Hematopoietic multipotent progenitor cell treated with erythropoietin and hydrocortisone succinate and interleukin-3 and kit ligand, for 17 days (in vitro differentiated cells): ENCODE results near the gene PLXND1.

Experiments used
- DNase-seq: peaks from one replicate; pipeline ENCODE4 v3.0.0-alpha.2; 2015; ENCODE audit warnings: low spot score

PLXND1 gene

DNA sequence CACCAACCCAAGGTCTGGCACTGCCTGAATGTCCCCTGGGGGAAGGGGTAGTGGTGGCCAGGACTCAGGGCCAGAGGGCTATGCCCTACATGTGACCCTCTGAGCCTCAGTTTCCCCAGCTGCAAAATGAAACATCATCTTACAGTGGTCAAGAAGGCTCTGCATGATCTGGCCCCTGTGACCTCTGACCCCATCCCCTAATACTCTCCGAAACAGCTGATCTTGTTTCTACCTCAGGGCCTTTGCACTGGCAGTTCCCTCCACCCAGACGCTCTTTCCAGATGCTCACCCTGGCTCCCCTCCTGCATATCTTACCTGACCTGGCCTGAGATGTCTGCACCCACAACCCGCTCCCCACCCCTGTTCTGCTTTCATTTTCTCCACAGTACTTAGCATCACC is 21.8 kb downstream of the PLXND1 start:
- no peak for DNase-seq

DNA sequence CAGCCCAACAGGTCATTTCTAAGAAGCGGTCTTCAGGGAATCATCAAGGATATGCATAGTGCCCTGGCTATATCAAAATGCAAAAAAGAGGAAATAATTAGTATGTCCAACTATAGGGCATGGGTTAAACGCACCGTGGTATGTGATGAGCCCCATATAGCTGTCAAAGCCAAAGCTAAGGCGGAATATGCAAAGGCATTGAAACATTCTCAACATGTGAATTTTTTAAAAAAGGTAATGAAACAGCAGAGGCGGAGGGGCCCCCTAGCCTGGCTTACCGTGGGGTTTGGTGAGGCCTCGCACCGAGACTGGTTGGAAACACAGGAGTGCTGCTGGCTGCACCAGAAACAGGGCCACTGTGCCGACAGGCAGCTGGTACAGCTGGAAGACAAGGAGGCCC is 23.2 kb downstream of the PLXND1 start:
- DNase-seq, result no peak

DNA sequence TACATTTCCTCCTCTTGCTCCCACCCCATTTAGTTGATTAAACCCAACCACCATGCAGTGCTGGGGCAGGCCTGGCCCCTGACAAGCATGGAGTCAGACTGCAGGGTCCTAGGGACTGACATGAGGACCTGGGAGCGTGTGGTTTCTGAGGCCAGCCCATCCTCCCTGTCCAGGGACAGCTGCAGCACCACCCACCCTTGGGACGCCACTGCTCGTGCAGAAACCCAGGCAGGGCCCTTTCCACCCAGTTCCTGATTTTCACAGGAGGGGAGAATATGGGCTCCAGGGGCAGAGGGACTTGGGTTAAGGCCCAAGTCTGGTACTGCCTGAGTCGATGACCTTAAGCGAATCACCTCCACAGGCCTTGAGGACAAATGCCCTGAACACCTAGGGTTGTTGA is 23.7 kb downstream of the PLXND1 start:
- DNase-seq, result no peak

DNA sequence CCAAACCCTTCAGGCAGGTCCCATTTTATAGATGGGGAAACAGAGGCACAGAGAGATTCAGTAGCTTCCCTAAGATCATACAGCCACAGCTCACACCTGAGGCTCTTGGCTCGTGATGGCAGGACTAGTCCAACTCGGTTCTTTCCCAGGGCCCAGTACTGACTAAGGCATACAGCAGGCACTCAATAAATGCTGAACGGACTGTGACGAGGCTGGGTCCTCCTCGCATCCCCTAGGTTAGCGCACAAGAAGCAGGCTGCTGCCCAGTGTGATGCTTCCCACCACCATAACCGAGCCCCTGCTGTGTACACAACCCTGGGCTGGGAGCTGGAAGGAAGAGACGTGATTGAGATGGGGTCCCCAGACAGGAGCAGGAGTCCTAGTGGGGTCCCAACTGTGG is 24.9 kb downstream of the PLXND1 start:
- no peak for DNase-seq

DNA sequence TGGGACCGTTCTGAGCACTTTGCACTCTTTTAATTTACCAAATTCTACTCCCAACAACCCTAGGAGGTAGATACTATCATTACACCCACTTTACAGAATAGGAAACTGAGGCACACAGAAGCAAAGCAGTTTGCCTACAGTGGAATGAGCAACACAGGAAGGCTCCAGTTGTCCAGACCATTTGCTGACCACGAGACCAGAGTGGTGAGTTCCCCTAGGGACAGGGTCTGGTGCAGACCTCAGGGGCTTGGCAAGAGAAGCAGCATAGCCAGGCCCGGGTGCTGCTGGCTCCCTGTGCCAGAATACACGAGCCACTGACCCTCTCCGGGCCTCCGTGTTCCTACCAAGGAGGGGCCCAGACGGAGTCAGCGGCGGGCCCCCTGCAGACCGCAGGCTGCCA is 26.5 kb downstream of the PLXND1 start:
- no peak for DNase-seq

DNA sequence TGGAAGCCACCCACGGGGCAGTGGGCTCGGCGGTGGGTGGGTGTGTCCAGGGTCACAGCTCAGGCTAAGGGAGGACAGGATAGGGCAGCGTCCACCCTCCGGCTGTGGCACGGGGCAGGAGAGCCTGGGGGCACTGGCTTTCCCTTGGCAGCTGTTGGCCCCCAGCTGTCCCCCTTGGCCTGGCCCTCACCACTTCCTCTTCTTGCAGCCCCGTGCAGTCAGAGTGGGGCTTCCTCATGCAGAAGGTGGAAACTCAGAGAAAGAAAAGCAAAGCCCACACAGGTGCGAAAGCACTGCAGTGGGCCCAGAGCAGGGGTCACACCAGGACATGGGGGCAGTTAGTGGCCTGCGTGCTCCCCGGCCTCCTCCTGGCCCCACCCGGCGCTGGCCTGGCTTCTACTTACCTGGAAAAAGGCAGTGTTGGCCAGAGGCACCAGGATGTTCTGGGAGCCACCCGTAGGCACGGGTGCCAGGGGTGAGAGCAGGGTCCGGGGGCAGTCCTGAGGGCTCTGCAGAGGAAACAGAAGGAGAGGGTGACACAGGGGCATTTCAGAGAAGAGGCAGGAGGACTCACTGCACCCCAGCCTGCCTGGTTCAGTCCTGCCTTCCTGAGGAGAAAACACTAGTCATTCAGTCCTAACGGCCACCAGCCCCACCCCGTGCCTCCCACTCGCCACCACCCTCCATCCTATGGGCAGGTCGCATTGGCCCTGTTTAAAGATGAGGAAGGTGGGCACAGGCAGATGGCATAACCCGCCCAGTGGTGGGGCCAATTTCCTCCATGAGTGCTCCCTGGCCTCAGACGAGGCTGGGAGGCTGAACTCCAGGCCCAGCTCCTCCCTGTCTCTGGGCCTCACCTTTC is 28.3 kb downstream of the PLXND1 start:
- DNase-seq, result no peak

DNA sequence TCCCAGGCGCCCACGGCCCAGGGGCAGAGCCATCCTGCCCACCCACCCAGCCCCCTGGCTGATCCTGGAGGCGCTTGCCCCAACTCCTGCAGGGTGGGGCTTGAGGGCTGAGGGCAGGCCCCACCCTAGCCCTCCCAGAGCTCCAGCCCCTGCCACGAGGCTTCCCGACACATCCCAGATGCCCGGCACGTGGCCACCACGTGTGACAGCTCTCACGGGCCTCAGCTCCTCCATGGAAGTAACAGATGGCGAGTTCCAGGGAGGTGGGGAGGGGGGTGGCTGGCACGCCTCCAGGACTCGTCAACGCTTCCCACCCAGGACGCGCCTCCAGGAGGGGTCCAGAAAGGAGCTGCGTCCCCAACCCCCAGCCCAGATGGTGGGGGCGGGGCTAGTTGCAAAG is 29.1 kb downstream of the PLXND1 start:
- DNase-seq, result no peak

DNA sequence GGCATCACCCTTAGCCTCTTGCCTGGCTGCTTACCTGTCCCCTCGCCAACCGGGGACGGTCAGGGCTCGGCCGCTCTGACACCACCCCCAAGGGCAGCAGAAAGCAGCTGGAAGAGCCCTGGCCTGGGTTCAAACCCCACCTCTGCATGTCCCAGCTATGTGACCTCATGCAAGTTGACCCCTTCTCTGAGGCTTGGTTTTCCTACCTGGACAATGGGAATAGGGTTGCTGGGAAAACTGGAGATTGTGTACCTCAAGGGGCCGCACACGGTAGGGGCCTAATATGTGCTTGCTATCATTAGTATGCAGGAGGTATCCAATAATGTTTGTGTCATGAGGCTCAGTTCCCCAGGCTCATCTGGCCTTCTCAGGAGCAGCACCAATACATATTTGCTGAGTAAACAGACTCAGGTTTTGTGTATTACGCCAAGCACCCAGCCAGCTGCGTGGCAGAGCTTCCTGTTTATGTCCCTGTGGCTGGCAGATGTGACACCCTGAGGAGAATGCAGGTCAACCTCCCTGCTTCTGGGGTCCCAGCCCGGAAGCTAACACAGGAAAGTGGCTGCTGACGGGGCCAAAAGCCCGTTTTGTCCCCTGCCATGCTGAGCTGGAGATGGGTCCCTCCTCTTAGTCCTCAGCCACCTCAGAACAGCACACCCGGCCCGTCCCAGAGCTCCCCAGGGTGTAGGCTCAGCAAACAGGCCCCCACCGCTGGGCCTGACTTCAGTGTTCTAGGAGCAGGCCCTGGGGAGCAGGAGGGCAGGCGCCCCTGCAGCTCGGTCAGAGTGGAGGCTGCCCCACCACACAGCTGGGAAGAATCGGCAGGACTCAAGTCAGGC is 29.7 kb downstream of the PLXND1 start:
- DNase-seq, result no peak

DNA sequence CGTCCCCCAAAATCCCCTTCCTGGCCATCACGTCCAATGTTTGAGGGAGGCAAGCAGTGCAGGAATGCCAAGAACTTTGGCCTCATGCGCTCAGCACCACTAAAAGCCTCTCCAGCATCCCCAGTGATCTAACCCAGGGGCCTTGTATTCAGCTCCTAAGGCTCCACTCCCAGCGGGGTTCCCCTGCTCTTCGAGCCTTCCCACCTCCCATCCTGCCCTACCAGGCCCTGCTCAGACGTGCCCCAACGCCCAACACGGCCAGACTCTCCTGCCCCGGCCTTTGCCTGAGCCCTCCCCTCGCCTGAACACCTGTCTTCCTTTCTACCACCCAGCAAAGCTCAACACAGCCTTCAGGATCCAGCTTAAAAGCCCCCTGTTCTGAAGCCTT is 30.5 kb downstream of the PLXND1 start:
- no peak for DNase-seq

DNA sequence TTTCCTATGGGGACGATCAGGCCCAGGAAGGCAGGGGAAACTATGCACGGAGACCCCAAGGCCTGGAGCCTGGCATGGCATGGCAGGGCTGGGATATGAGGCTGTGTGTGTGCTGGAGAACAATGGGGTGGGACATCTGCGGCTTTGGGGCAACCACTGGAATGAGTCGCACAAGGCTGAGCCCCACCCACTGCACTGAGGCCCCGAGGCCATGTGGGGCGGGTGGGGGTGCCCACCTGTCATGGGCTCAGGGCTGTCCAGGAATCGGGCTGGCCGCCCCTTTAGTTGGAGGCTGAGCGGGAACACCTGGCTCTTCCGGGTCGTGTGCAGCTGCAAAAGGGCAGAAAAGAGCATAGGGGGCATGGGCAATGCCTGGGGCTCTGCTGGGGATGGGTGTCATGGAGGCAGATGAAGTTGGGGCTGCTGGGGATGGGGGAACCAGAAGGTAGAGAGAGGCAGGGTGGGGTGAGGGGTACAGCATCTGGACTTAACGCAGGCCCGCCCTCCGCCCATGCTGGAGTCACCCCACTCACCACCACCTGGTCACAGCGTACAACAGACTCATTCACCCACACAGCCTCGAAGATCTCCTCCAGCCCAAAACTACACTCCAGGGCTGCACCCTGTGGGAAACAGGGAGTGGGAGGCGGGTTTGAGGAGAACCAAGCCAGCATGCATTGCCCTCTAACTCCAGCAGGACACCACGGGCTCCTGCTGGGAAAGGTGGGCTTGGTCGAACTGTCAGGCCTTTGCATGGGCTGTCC is 31.1 kb downstream of the PLXND1 start:
- no peak for DNase-seq

DNA sequence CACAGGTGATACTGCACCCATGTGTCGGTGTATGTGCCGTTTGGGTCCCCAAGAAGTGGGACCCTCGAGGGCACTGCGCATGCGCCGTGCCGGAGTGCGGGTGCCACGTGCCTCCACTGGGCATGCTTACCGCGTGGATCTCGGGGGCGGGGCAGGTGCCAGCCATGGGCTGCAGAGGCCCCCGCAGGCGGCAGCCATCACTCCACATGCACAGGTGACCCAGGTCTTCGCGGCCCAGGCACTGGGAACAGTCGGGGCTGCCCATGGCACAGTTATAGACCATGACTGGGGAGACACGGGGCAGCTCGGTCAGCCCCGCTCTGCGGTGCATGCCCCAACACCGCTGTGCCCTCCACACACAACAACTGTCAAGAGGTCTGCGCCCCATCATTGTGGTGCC is 32.3 kb downstream of the PLXND1 start:
- DNase-seq, result no peak

DNA sequence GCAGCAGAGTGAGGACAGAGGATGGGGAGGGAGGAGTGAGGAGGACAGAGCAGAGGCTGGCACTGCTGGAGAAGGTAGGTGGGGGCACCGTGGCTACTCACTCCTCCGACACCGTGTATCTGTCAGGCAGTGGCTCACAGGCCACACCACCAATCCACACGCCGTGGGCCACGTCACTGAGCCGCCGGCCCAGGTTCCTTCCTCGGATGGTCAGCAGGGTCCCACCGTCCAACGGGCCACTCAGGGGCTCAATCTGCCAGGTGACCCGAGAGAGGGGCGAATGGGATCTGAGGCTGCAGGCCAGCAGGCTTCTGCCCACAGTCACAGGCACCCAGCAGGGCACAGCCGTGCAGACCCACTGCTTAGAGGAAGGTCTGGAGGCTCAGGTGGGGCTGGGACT is 33.0 kb downstream of the PLXND1 start:
- no peak for DNase-seq

DNA sequence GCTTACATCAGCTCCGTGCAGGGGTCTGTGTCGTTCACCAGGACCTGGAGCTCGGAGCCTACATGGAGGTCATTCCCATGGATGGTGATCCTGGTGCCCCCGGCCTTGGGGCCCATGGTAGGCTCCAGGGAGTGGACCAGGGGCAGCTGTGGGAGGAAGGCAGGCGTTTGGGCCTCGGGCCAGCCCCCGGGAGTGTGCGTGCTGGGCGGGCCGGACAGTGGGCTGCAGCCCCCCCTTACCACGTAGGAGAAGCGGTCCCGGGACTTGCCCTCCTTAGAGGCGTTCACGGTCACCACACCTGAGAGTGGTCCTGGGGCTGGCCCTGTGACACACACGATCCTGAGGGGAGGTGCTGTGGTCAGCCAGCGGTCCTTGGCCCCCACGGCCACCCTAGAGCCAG is 33.9 kb downstream of the PLXND1 start:
- DNase-seq, result no peak

DNA sequence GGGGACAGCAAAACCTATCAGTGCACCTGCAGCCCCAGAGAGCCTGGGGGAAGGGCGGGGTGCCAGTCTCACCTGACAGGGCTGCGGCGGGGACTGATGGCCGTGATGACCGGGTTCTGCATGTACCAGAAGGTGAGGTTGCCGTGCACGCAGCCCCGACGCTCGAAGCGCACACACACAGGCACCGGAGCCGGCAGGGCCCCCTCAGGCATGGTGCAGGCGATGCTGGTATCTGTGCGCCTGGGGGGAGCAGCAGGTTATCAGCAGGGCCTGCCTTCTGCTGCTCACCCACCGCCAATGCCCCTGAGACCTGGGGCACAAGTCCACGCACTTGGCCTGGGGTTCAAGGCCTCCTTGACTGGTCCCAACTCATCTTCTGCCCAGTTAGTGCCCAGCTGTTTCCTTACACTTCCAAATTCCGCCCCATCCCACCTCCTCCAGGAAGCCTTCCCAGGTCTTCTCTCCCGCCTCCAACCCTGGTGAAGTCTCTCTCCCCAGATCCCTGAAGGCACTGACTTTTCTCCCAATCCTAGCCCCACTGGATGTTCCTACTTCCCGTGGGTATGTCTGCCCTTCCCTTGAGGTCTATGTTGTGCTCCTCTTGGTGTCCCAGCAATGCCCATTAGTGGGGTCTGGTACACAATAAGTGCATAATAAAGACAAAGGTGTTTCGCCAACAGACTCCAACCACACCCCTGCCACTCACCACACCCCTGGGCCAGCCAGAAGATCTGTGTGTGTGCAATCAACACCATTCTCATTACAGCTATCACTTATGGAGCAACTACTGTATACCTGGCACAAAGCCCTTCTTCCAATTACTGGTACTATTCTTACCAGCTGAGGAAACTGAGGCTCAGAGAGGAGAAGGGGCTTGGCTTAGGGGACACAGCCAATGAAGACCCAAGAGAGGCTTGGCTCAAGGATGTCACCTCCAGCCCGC is 34.6 kb downstream of the PLXND1 start:
- DNase-seq, result no peak

DNA sequence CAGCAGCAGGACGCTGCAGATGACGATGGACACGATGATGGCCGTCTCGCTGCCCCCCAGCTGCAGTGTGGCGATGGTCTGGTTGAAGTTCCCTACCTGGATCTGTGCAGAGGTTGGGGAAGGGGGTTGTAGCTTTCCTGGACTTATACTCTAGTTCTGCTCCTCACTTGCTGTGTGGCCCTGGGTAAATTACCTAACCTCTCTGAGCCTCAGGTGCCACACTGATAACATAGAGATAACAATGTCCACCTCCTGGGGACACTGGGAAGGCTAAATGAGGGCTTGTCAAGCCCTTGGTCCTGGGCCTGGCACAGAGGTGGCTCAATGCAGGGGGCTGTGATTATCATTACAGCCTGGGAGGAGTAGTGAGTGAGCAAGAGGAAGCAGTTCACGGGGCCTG is 36.6 kb downstream of the PLXND1 start:
- DNase-seq, result no peak

DNA sequence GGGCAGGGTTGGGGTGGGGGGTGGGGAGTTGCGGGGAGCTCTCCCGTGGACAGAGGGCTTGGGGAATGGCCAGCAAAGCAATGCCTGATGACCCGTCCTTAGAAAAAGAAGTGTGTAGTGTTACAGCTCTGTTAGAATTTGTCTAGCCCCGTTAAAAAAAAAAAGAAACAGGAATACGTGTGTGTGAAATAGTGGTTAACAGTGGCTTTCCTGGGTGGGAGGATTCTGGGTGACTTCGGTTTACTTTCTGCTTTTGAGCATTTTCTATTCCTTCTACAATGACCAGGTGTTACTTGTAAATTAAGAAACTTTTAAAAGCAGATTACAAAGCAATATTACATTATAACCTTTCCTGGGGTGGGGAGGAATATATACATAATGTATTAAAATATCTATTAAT is 38.5 kb downstream of the PLXND1 start:
- no peak for DNase-seq

DNA sequence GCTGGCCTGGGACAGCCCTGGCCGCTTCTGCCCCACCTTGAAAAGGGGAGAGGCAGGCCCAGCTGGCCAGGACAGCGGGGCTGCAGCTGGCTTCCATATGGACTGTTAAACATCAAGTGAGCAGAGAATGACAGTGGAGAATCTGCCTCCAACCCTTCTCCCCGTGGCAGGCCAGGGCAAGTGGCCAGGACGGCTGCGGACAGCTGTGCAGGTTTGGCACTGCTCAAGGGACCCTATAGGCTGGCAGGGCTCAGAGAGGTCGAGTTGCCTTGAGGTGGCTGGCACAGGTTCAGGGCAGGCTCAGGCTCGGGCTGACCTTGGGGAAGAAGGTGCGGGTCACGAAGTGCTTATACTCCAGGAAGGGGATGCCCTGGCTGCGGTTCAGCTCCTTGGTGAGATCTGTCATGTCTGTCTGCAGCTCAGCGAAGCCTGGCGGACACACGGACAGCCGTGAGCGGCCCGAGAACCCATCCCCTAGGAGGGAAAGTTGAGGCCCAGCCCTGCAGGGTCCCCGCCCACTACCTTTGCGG is 39.2 kb downstream of the PLXND1 start:
- DNase-seq, result no peak

DNA sequence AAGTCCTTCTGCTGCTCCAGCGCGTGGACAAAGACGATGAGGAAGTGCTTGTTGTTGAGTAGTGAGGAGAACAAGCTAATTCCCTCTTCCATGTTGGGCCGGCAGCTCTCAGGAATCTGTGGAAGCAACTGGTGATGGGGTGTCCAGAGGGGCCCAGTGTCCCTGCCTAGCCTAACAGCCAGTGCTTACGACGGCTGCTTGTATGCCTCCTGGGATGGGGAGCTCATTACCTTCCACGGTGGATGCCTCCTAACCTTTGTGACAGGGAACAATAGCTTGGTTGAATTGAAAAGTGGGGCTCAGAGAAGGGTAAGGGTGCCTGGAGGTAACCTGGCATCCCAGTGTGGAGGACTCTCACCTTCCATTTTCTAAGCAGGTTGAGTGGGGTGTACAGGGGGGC is 40.6 kb downstream of the PLXND1 start:
- DNase-seq, result no peak

DNA sequence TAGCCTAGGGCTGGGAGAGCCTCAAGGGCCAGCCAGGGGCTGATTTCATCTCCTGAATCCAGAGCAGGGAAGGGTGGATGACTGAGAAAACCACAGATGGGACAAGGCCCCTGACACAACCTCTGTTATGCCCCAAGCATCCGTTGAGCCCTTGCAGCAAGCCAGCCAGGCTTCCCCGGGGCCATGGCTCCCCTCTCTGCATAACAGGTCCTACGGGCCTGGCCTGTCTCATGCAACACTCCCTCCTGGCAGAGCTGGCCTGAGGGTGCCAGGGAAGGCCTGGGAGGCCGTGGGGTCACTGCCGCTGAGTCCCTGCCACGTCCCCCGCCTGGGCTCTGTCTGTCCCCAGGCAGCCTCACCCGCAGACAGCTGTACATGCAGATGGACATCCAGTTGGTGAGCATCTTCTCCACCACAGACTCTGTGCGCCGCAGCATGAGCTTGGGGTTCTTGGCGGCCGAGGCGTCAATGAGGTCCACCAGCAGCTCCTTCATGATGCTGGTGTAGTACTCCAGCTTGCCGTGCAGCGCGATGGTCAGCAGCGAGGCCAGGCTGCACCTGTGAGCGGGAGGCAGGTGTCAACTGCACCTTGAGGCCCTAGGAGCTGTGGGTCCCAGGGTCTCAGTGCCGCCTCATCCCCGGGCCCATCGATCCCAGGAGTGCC is 41.4 kb downstream of the PLXND1 start:
- DNase-seq, result no peak

DNA sequence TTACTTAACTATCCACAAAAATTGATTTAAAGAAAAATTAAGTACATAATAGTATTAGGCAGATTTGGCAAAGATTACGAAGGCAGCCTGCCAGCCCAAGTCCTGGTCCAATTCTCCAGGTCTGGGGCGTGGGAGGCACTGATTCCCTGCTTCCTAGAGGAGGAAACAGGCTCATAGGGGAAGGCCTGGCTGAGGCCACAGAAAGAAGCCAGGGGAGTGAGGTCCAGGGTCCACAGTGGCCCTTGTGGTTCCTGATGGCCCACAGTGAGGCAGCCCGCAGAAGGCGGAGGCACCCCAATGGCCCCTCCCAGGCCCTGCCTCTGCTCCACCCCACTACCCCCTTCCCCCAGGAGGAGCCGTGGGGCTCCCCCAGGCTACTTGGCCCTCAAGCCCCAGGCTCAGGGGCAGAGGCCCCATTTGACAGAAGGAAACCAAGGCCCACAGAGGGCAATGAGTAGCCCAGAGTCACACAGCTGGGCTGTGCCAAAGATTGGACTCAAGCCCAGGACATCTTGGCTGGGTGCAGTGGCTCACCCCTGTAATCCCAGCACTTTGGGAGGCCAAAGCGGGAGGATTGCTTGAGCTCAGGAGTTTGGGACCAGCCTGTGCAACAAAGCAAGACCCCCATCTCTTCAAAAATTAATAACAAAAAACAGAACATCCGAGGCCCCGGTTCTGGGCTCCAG is 42.5 kb downstream of the PLXND1 start:
- no peak for DNase-seq
